ENCODE data around the gene NKAIN1. TPM values are rescaled to one million over a fixed set of nuclear protein-coding genes. Genes with fewer than 3 reads are reported as not detected.
"Not testable (repeated sequence)": the region's sequence is repeated elsewhere in the genome, so short reads cannot be mapped to it uniquely, and the experiment has no call there.

The NKAIN1 gene
- total RNA-seq, 4 donors from 2014 or later: not detected

GRCh38 chr1:31266547-31266946 is 26.9 kb upstream of the NKAIN1 start:
- H3K27me3 ChIP-seq: no peaks in the 10 kb centered on the region
- H3K27ac ChIP-seq: peak overlapping the region in 2 of 3 donors; percentile 59 to 81
- no peaks in the 10 kb centered on the region for H3K9me3 ChIP-seq
- peaks cover 9 to 12% of the 10 kb centered on the region in 2 donors for H3K4me1 ChIP-seq
- no peak for DNase-seq
- intact Hi-C loops (cut with DNase I): no loop called here
- no peak overlapping the region for H3K4me3 ChIP-seq (replicated peaks in 1 of 3)
- TF ChIP-seq CTCF (IDR thresholded peaks at IDR 0.05): no peak
- TF ChIP-seq POLR2A (IDR thresholded peaks at IDR 0.05): no peak
- H3K36me3 ChIP-seq: peaks cover 28 to 39% of the 10 kb centered on the region in 2 donors
- 88 to 94% methylated on average over 2 of the region's 2 CpGs for WGBS, 2 donors

- Histone ChIP-seq H3K27ac (peak overlapping the region; percentile 42 to 93 (median 79)), H3K4me3 (replicated peaks in 1 of 3) (no peak overlapping the region), H3K36me3 (peaks cover 38 to 39% of the 10 kb centered on the region in 2 donors), H3K9me3 (no peaks in the 10 kb centered on the region), H3K4me1 (peaks cover 9 to 12% of the 10 kb centered on the region in 2 donors), H3K27me3 (no peaks in the 10 kb centered on the region)
- TF ChIP-seq CTCF (IDR thresholded peaks at IDR 0.05) (peak in 1 of 6 experiments; percentile 10), POLR2A (IDR thresholded peaks at IDR 0.05) (no peak)
- 40 to 59% methylated on average over 1 of the region's 1 CpG for WGBS, 2 donors
- peak; percentile 54 to 71 for DNase-seq
- intact Hi-C loops (cut with DNase I): no loop called here
Observed at GRCh38 chr1:31264790-31265386, 25.2 kb upstream of the NKAIN1 start.

- no peak overlapping the region for H3K4me3 ChIP-seq (replicated peaks in 1 of 3)
- peaks cover 9 to 12% of the 10 kb centered on the region in 2 donors for H3K4me1 ChIP-seq
- H3K9me3 ChIP-seq: no peaks in the 10 kb centered on the region
- no peak overlapping the region for H3K27ac ChIP-seq
- TF ChIP-seq POLR2A (IDR thresholded peaks at IDR 0.05): no peak
- no peak for TF ChIP-seq CTCF (IDR thresholded peaks at IDR 0.05)
- DNase-seq: no peak
- intact Hi-C loops (cut with DNase I): no loop called here
- H3K27me3 ChIP-seq: no peaks in the 10 kb centered on the region
- H3K36me3 ChIP-seq: peaks cover 35 to 41% of the 10 kb centered on the region in 2 donors
- WGBS, 2 donors: 98 to 100% methylated on average over 3 of the region's 3 CpGs
Observed at GRCh38 chr1:31263408-31263807, 23.7 kb upstream of the NKAIN1 start.

GRCh38 chr1:31262393-31262792 is 22.7 kb upstream of the NKAIN1 start:
- intact Hi-C loops (cut with DNase I); H3K4me3 ChIP-seq (replicated peaks in 1 of 3); H3K27me3 ChIP-seq; DNase-seq; H3K27ac ChIP-seq; H3K9me3 ChIP-seq: not testable (repeated sequence)
- Histone ChIP-seq H3K36me3 (peaks cover 27 to 44% of the 10 kb centered on the region in 2 donors), H3K4me1 (peaks cover 9 to 12% of the 10 kb centered on the region in 2 donors)
- WGBS, 2 donors: 94 to 95% methylated on average over 5 of the region's 5 CpGs

- H3K36me3 ChIP-seq: peaks cover 22 to 45% of the 10 kb centered on the region in 2 donors
- no peaks in the 10 kb centered on the region for H3K27me3 ChIP-seq
- peaks cover 9 to 12% of the 10 kb centered on the region in 2 donors for H3K4me1 ChIP-seq
- TF ChIP-seq CTCF (IDR thresholded peaks at IDR 0.05) (no peak), POLR2A (IDR thresholded peaks at IDR 0.05) (no peak)
- DNase-seq: no peak
- H3K27ac ChIP-seq: no peak overlapping the region
- intact Hi-C loops (cut with DNase I): no loop called here
- no peaks in the 10 kb centered on the region for H3K9me3 ChIP-seq
- no peak overlapping the region for H3K4me3 ChIP-seq (replicated peaks in 1 of 3)
- 98 to 100% methylated on average over 3 of the region's 3 CpGs for WGBS, 2 donors
Observed at GRCh38 chr1:31261916-31262315, 22.2 kb upstream of the NKAIN1 start.
